NCI-H2227 (cell line): ENCODE data around the gene LMF2.

Experiments
- DNase-seq: peaks from one replicate; lab custom pipeline; 2025; ENCODE audit not compliant: unreplicated experiment; lab: John Stamatoyannopoulos, UW

The LMF2 gene

GRCh38 chr22:50467773-50468440, 39.6 kb downstream of the LMF2 start:
- DNase-seq: no peak

GRCh38 chr22:50467341-50467740, 40.2 kb downstream of the LMF2 start:
- DNase-seq: no peak

DNA sequence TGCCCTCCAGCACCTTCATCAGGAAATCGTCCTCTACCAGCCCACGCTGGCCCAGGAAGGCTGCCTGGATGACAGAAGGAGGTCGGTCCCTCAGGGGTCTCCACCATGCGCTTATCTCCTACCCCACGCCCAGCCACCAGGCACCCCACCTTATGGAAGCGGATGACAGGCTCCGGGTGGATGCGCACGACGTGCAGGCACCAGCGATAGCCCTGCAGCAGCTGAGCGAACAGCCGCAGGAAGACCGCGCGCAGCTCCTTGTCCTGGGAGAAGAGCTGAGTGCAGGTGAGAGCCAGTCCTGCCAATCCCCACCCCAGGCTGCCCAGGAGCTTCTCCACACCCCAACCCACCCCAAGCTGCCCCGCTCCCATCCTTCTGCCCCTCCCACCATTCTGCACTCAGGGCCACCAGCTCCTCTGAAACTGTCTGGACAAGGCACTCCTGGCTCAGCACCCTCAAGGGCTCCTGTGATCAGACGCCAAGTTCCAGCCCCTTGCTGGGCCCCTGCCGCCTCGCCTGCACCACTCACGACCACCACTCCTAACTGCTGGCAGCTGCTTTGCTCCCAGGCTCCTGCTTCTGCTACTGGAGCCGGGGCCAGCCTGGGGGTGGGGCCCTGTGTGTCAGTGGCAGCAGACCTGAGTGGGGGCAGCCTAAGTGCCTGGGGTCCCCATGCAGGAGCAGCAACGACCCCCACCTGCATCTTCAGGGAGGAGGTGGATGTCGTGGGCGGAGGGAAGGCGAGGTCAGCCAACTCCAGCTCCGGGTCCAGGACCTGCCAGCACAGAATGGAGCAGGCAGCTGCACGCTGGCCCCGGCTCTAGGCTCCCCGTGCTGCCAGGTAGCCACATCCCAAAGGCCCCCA, 42.2 kb downstream of the LMF2 start:
- no peak for DNase-seq

DNA sequence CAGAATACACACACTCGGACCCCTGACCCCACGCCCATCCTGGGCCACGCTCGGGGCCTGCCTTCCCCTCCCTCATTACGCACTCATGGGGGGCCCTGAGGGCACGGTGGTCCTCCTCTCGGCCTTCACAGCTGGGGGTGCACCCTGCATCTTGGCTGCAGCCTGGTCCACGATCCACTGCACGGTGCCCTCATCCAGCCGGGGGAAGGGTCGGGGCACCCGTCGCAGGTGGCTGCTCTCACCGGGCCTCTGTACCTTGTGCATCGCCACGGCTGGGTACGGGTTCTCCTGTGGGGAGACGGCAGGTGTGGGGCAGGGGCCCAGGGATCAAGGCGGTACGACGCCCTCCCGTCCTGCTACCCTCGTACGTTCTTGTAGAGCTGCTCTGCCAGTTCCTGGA, 43.1 kb downstream of the LMF2 start:
- no peak for DNase-seq

GRCh38 chr22:50463188-50463900, 44.2 kb downstream of the LMF2 start:
- no peak for DNase-seq

- no peak for DNase-seq
Observed at GRCh38 chr22:50461979-50462540, 45.4 kb downstream of the LMF2 start.

DNA sequence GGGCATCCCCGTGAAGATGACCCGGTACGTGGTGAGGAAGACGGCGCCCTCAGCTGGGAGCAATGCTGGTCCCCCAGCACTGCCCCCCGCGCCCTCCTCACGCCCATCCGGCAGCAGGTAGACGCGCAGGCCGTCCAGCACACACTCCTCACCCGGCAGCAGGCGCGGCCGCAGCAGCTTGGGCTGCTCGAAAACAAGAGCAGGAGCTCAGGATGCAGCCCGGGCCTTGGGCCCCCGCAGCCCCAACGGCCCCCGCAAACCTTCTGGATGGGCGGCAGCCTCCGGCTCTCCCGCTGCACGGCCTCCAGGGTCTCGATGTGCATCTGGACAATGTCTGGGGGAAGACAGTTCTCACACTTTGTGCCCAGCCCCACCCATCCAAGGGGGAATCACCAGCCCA, 46.0 kb downstream of the LMF2 start:
- no peak for DNase-seq

DNA sequence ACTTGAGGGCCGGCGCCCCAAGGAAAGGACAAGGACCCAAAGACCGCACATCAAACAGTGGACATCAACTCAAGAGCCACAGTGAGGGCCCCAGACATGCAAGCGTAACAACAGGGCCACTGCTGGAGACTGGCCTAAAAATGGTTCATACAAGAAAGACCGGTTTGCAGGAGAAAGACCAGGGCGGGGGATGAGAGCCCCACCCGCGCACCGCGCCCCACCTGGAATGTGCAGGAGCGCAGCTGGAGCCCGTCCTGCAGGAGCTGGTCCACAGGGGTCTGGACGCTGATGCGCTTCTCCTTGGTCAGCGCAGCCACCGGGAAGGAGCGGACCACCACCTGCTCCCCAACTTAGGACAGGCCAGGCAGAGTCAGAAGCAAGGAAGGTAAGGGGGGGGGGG, 46.6 kb downstream of the LMF2 start:
- no peak for DNase-seq

DNA sequence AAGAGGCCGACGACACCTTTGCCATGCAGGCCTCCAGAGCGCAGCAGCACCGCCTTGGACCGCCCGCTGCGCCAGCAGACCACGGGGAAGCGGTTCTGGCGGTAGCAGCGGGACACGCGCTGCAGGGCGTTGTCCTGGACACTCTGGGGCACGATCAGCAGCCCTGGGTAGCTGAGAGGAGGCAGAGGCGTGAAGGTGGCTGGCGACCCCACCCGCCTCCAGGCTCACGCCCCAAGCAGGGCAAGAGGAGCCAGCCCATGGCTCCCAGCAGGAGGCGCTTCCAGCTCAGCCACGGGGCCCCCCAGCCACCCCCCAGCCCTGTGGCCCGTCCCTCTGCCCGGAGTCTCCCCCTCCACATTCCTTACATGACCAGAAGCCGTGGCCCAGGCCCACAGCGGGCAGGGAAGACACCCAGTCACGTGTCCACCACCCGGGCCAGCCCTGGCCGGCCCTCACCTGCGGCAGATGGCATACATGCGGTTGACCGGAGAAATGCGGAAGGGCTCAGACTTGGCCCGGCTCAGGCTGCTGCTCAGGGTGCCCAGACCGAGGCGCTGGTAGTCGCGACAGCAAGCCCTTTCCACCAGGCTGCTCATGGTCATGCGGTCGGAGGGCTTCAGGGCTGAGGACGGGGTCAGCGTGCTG, 47.9 kb downstream of the LMF2 start:
- DNase-seq: no peak

- DNase-seq: no peak
Observed at GRCh38 chr22:50459016-50459415, 48.5 kb downstream of the LMF2 start.

GRCh38 chr22:50456466-50457234, 50.9 kb downstream of the LMF2 start:
- DNase-seq: no peak

- DNase-seq: no peak
Observed at GRCh38 chr22:50456026-50456425, 51.5 kb downstream of the LMF2 start.

DNA sequence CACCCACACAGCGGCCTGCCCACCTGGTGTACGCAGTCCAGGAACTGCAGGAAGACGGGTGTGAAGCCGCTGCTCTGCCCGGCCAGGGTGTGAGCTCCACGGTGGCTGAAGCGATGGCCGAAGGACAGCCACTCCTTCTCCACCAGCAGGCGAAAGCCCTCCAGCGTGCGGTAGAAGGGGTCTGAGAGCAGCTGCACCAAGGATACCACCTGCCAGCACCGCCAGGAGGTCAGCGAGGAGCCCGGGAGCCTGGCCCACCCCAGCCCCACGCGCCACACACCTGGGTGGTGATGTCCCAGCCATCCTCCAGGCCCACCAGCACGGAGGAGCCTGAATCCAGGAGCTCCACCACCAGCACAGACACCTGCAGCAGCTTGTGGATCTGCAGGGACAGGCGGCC, 52.3 kb downstream of the LMF2 start:
- DNase-seq: no peak

- DNase-seq: no peak
Observed at GRCh38 chr22:50454556-50455075, 52.9 kb downstream of the LMF2 start.
